Gastrocnemius medialis (tissue), 4 donors: ENCODE data around the gene UNC45A.

ENCODE experiments used
- POLR2A ChIP-seq, 2 donors: fragments of 450-650 bp; IDR thresholded peaks; one replicate each; pipeline ENCODE4 v1.6.1; 2017; ENCODE audit warnings: antibody characterized with exemption in 2 of 2, mild to moderate bottlenecking in 2 of 2, moderate library complexity in 2 of 2
- TF ChIP-seq, protein P1 (sequence below), 5 experiments: fragments of 450-650 bp in 3 of 5; fragments of 200-600 bp in 2 of 5; sonication (generic) in 2 of 5; IDR thresholded peaks in 4 of 5; conservative IDR thresholded peaks in 1 of 5; 1 replicate in 4 of 5; 2 replicates in 1 of 5; pipeline ENCODE4 v1.5.1; 2016 to 2019; ENCODE audit warnings: antibody characterized with exemption in 5 of 5, mild to moderate bottlenecking in 3 of 5, moderate library complexity in 3 of 5

DNA sequence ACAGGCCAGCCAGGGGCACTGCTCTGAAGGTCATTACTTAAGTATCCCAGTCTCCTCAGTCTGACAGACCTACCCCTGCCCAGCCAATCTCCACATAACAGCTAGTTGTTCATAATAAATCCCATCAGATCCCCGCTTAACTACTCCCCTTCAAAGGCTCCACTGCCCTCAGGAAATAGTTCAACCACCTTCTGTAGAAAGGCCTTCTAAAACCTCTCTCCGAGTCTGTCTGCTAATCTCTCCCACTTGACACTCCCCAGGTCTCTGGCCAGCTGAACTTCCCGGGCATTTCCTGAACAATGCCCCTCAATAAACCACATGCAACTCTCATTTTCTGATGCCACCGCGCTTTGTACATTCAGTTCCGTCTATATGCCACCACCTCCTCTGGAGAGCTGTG lies 53.2 kb downstream of the UNC45A start:
- TF ChIP-seq, protein P1, sequence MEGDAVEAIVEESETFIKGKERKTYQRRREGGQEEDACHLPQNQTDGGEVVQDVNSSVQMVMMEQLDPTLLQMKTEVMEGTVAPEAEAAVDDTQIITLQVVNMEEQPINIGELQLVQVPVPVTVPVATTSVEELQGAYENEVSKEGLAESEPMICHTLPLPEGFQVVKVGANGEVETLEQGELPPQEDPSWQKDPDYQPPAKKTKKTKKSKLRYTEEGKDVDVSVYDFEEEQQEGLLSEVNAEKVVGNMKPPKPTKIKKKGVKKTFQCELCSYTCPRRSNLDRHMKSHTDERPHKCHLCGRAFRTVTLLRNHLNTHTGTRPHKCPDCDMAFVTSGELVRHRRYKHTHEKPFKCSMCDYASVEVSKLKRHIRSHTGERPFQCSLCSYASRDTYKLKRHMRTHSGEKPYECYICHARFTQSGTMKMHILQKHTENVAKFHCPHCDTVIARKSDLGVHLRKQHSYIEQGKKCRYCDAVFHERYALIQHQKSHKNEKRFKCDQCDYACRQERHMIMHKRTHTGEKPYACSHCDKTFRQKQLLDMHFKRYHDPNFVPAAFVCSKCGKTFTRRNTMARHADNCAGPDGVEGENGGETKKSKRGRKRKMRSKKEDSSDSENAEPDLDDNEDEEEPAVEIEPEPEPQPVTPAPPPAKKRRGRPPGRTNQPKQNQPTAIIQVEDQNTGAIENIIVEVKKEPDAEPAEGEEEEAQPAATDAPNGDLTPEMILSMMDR (IDR thresholded peaks at IDR 0.05 in 4 of 5, conservative IDR thresholded peaks at IDR 0.05 in 1 of 5) = no peak
- no peak for TF ChIP-seq POLR2A (IDR thresholded peaks at IDR 0.05)
